Fibroblast of skin of back (primary cell): ENCODE measurements around the gene BAIAP2L1.
A peak's percentile ranks its signal among the peaks of the same experiment; 100 is the strongest.

ENCODE experiments used
- DNase-seq: peaks from one replicate; pipeline ENCODE4 v3.0.0-alpha.2; 2013

BAIAP2L1 gene

DNA sequence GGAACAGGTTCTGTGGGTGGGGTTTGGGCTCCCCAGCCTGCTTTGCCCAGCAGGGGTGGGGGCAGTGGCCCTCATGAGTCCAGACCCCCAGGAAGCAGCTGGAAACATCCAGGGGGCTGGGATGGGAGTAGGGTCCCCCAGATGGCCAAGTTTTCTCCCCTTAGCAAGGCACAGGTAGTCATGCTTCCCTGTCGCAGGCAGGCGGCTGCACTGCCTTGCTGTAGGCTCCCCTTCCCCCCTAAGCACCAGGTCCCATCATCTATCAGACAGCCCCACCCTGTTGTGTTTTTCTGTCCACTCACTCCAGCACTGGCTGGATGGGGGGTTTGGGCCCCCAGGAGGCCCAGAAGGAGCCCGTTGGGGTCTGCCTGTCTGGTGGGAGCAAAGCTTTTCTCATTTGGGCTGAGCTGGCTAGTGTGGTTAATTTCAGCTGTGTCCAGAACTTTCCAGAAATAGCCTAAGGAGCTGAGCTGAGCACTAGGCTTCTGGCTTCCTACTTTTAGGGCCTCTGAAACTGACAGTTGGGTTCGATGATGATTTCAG, 111.5 kb downstream of the BAIAP2L1 start:
- DNase-seq: no peak

DNA sequence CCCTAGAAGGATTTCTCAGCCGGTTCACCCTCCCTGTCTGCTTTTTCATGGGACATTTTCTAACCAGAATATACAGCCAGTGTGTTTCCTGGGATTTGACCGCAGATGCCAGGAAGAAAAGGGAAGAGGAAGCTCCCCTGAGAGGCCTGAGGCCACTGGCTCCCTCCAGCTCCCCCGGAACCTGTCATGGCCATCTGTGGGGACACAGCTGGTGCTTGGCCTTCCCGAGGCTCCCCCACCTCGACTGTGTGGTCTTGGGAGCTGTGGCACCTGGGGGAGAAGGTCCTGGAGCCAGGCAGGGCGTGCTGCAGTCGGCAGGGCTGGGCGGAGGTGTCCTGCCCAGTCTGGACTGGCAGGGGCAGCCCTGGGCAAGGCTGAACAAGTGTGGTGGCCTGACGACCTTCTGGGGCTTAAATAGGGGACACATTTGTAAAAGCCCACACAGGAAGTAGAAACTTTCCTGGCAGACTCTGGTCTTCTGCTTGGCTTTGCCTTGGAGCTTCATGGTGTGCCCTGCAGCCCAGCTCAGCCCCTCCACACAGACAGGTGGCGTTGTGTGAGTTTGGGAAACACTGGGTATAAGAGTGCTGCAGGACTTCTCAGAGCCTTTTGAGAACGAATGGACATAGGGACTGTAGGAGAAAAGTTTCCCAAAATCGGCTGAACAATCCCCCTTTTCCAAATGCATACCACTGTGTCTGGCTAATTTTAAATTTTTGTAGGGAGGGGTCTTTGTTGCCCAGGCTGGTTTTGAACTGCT, 112.6 kb downstream of the BAIAP2L1 start:
- DNase-seq: no peak

DNA sequence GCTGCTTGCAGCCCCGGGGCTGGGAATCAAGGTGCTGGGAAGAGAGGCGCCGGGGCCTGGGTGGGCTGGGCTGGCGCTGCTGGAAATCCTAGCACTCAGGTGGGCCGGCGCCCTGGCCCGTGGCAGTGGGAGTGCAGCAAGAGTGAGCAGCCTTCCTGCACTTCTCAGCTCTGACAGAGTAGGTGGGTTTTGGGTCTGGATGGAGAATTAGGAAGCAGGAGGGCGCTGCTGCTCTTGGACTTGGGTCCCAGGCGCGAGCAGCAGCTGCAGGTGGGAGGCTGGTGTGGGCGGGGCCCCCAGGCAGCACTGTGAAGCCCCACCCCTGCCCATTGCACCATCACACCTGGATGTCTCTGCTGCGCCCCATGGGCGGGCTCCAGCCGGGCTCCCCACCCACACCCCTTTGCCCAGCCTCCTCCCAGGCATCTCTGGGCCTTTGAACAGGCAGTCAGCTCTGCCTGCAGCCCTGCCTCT, 113.4 kb downstream of the BAIAP2L1 start:
- no peak for DNase-seq

DNA sequence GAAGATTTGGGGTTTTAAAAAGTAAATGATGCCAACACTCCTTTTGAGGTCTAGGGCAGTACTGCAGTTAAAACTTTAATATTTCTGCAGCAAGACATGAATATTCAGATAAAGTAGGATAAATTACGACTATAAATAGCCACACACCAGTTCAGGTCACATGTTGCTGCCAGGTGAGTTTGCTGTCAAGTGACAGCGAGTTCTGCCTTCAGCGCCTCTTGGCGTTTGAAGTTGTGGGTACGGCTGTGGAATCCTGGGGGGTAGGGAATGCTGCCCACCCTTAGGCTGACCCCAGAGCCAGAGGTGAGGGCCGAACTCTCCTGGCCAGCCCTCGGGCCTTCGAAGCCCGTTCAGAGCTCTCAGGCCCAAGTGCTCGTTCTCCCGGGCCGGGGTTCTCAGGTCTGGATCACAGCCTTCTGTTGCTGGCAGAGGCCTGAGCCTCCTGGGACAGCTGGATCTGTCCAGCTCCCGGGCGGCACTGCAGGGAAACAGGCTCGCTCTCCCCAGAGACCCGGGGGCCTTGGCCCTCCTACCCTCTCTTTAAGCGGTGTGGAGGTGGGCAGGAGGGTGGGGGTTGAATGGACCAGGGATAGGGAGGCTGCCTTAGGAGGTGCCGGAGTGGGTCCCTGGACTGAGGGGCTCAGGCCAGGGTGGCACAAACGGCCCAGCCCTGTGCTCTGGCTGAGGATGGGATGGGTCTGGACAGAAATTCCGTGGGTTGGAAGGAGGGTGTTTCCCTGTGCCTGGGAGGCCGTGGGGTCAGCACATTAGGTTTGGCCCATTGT, 114.0 kb downstream of the BAIAP2L1 start:
- DNase-seq: no peak

DNA sequence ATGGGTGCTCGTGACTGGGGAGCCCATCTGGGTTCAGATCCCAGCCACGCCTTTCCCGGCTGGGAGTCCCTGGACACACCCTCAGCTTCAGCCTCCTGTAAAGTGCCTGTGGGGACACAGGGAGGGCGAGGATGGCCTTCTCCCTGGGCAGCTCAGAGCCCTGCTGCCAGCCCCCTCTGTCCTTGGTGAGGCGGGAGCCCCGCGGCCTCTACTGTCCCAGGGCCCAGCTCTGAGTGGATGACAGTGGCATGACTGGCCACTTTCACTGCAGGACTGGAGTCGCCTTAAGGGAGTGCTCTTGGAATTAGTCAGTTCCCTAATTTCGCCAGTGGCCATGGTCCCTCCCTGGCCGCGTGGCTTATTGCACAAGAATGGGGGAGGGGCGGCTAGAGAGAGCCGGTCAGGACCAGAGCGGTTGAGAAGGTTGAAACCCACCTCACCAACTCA, 114.8 kb downstream of the BAIAP2L1 start:
- DNase-seq: peak; percentile 89

DNA sequence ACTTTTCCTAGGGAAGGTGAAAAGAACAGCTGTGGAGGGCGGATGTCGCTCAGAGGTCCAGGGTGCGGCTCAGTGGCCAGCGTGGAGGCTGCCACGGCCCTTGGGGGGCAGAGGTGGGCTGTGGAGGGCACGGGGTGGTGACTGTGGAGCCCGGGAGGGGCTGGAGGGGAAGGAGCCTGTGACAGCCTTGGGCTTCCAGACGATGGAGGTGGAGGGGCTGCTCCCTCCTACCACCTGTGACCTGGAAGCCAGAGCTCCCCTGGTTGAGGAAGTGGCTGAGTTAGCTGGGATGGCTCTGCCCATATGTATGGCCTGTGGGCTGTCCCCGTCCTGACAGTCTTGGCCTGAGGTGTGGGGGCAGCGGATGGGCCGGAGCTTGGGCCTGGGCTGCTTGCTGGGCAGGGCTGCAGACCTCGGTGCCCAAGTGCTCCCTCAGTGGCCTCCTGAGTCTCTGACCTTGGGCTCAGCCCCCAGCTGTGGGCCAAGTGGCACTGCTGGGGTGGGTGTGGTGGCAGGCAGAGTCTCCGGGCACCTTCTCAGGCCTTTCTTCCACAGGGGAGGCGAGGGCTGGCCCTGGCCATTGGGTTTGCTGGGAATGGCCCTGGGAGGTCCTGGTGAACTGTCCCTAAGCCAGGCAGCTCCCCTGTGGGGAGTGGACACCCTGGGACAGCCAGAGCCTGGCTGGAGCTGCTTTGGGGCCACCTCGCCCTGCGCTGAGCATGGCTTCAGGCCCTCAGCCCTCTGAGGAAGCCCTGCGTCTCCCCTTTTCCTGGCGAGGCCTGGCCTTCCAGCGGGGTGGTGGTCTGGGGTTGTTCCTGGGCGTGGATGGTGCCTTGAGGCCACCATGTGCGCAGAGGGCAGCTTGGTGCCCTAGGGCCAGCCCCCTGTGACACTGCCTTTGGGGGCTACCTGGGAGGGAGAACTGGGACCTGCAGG, 115.5 kb downstream of the BAIAP2L1 start:
- DNase-seq: no peak

DNA sequence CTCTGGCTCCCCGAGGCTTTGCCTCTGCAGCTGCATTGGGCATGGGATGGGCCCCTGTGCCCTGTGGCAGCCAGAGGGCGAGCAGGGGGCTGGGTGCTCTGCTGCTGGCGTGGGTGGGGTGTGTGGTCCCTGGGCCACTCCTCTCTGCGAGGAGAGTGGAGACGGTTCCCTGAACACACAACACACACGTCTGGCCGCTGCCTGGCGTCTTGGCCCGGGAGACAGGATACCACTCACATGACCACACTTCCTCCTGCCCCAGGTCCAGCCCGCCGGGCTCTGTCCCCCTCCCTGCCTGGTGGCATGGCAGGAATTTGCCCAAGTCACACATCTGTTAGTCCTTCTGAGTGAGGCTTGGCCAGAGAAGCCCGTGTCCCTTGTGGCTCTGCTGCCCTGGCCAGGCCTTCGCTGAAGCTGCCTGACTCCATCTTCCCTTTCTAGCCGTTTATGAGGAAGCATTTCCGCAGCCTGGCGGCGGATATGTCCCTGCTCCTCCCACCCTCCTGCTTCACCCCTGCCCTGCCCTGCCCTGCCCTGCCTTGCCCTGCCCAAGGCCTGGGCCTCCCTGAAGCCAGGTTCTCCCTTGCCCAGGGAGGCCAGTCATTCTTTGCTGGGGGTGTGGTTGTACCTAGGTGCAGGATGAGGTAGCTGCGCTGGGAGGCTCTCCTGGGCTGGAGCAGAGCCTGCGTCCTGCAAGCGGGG, 116.4 kb downstream of the BAIAP2L1 start:
- DNase-seq: peak; percentile 93

GRCh38 chr7:98283887-98284222, 117.0 kb downstream of the BAIAP2L1 start:
- no peak for DNase-seq

DNA sequence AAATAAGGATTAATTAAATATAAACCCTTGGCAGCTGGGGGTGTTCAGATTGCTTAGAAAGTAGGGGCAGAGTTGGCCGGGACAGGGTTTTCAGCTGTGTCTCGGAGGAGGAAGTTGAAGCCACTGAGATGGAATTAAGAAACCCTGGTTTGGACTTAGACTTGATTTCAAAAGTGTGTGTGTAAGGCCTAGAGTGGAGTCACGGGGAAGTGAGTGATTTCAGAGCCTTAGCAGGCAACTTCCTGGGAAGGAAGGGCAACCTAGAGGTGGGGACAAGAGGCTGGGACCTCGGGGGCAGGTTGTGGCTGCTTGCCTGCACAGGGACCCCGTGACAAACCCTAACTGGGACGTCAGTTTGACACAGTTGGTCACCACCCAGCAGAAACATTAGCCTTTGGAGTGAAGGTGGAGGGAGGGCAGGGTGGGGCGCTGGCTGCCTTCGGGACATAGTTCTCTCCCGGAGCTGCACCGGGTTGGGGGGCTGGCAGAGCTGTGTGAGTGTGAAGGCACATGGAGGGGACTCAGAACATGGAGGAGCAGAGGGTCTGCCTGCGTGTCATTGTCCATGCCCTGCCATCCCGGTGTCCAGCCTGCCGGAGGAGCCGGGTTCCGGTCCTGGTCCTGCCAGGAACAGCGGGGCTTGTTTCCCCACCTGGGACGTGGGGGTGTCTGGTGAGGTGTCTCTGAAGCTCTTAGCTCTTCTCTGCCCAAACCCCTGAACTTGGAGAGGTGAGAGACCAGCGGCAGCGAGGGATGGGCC, 117.6 kb downstream of the BAIAP2L1 start:
- DNase-seq: peak; percentile 30

- DNase-seq: no peak
Measured at GRCh38 chr7:98282703-98283102, 118.2 kb downstream of the BAIAP2L1 start.

DNA sequence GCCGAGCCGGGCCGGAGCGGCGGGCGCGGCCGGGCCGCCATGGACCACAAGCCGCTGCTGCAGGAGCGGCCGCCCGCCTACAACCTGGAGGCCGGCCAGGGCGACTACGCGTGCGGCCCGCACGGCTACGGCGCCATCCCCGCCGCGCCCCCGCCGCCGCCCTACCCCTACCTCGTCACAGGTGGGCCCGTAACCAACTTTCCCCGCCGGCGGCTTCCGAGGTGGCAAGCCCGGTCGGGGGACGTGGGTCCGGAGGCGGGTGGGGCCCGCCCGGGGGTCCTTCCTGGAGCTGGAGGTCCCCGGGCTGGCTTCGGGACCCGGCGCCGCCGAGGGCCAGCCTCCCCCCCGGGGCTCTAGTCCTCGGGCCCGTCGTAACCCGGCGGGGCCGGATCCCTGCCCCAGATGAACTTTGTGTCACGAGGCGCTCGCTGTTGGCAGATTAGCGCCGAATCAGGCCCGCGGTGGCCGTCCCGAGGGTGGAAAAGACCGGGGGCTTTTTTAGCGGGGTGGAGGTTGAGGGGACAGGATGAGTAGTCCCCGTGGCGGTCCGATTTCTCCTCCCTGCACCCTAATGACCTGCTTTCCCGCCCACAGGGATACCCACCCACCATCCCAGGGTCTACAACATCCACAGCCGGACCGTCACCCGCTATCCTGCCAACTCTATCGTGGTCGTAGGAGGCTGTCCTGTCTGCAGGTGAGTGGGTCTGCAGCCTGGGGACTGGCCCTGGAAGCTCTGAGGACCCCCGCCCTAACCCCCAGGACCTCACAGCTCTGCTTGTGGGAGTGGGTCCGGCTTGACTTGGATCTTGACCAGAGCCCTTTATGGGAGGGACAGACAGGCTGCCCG, 118.9 kb downstream of the BAIAP2L1 start:
- DNase-seq: no peak

DNA sequence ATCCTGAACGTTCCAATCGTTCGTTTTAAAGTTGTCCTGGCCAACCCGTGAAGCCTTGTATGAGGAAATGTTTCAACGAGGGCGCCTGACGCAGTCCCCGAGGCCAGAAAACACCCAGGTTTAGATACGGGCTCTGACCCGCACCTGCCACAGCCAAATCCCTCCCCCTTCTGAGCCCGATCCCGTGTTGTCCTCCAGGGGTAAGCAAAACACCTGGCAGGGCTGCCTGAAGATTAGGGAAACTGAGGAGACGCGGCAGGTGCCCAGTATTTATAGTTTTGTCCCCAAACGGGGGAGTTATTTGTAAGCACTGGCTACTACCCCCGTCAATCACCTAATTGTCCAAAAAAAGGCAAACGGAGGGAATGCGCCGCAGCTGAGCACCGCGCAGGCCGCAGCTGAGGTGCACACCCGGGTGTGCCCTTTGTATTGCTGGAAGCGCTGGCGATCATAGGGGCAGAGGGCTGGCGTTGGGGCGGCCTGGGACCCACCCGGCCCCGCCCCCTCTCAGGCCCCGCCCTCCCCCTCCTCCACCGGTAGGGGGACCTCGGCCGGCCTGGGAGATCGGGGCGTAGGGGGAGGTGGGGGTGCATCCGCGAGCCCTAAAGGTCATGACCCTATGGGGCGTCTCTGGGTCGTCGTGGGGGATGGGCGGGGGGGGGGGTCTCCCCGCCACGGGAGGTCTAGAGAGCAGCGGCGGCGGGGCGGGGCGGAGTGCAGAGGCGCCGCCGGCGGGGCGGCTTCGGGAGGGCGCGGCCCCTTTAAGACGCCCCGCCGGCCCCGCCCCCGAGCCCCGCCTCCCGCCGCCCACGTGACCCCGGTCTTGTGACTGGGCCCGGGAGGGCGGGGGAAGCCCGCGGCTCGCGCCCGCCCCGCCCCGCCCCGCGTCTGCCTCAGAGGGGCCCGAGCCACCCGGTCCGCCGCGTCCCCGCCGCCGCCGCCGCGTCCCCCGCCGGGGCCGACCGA, 119.8 kb downstream of the BAIAP2L1 start, which contains the start of gene BRI3:
BRI3 (plus strand) TSS at position 896 of the 966 bp plus-strand sequence. CDS start 110 bp downstream, outside the sequence.
- DNase-seq: peak; percentile 91

- DNase-seq: no peak
Measured at GRCh38 chr7:98280296-98280695, 120.6 kb downstream of the BAIAP2L1 start.

GRCh38 chr7:98278936-98279335, 122.0 kb downstream of the BAIAP2L1 start:
- DNase-seq: no peak

DNA sequence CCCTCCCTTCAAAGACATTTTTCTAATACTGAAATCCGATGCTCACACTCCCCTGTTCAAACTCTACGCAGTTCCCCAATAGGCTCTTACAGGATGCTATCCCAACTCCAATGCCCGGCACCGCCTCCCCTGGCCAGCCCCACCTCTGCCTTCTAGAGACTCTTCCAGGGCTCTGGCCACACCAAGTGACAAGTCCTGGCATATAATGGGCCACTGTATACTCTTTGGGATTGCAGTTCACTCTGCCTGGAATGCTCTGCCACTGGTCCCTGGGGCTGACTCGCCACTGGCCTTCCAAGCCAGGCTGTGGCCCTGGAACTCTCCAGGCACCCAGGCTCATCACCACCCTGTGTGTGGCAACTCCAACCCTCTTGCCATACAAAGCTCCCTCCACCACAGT, 122.5 kb downstream of the BAIAP2L1 start:
- DNase-seq: no peak

DNA sequence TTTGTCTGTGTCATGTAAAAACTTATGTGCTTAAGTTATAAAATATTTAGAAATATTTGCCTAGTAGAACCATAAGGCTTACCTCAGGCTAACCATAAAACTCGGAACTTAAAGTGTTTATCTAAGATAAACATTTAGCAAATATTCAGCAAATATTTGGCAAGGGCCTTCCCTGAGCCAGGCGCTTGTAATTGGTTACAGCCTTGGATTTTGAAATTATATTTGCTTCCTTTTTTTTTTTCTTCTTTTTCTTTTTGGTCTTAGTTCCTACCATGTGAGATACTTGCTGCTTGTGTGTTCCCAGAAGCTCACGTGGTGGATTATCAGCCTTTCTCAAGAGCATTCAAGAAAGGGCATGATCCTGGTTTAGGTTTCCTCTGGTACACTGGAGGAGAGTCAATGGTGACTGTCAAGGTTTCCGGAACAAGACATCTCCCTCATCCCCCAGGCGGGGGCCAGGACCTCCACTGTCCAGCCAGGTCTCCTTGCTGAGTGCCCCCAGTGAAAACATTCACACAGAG, 124.6 kb downstream of the BAIAP2L1 start:
- peak; percentile 32 for DNase-seq

GRCh38 chr7:98267303-98267702, 133.6 kb downstream of the BAIAP2L1 start:
- DNase-seq: no peak

DNA sequence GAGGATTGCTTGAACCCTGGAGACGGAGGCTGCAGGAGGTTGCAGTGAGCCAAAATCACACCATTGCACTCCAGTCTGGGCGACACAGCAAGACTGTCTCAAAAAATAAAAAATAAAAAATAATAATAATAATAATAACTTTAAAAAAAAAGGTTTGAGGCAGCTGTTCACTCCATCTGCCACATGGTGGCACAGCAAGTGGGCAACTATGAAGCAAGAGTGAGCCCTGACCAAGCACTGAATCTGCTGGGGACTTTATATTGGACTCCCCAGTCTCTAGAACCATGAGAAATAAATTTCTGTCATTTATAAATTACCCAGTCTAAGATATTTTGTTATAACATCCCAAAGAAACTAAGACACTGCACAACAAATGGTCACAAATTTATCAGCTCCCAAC, 134.1 kb downstream of the BAIAP2L1 start:
- DNase-seq: peak; percentile 36
